Measurements from ENCODE around the gene IRF1.
"Not testable (repeated sequence)": the region's sequence is repeated elsewhere in the genome, so short reads cannot be mapped to it uniquely, and the experiment has no call there.

The IRF1 gene, protein sequence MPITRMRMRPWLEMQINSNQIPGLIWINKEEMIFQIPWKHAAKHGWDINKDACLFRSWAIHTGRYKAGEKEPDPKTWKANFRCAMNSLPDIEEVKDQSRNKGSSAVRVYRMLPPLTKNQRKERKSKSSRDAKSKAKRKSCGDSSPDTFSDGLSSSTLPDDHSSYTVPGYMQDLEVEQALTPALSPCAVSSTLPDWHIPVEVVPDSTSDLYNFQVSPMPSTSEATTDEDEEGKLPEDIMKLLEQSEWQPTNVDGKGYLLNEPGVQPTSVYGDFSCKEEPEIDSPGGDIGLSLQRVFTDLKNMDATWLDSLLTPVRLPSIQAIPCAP

GRCh38 chr5:132490484-132491367, at the start of gene IRF1:
Gene IRF1, minus strand, starts transcription at chr5:132490773. Its CDS starts 1,295 bp downstream, at chr5:132489478.
- DNase-seq = peak; percentile 94

GRCh38 chr5:132540149-132540548, 49.6 kb upstream of the IRF1 start:
- no peak for DNase-seq

DNA sequence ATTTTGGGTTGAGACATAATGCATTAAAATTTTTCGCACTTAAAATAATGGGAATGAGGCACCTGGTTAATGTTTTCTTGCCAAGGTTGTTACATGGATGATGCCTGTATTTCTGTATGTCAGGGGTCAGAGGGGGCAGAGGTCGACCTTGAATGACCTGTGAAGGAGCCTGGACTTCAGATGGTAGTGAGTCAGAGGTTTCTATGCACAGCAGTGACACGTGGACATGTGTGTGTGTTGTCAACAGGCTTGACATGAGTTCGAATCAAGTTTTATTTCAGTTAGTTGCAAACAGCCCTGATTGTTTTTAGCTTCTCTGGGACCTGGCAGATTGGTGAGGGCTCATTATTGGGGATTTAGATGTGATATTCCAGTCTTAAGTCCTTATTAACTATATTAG, 49.1 kb upstream of the IRF1 start:
- no peak for DNase-seq

GRCh38 chr5:132530946-132531345, 40.4 kb upstream of the IRF1 start:
- no peak for DNase-seq

DNA sequence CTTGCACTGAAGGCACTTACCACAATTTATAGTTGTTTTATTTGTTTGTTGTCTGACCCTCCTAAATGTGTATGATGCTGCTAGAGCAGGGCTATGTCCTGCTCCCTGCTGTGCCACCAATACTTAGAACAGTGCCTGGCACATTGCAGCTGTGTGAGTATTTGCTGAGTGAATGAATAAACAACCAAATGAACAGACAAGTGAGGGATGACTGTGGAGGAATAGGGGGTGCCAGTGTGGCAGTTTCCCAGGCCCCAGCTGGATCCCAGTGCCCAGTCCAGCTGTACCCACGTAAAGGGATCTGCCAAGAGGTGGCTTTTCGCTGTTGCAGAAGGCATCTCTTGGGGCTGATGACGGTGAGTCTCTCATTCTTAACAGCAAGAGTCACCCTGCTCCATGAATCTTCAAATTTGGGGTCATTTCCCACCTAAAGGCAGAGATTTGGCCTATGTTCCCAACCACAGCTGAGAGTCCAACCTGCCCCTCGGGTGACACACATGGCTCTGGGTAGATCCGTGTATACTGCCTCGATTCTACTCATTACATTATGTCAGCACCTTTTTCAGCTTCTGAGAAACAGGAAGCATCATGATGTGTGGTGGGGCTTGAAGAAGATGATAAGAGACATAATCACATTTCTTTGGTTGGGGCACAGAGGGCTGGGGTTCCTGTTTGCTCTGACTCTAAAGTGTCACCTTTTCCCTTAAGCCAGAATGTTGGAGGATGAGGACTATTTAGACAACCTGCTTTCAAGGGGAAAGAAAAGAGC, 38.5 kb upstream of the IRF1 start:
- DNase-seq = peak; percentile 40

DNA sequence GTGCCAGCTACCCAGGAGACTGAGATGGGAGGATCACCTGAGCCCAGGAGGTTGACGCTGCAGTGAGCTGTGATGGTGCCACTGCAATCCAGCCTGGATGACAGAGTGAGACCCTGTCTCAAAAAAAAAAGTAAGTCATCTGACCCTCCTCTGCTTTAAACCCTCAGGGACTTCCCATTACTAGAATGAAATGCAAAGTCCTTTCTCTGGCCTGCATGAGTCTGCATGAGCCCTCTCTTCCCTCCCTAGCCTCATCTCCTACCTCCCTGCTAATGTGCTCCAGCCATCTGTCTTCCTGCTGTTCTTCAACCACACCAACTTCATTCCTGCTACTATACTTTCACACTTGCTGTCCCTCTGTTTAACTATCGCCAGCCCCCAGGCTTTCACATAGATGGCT, 37.4 kb upstream of the IRF1 start:
- no peak for DNase-seq

- peak; percentile 22 for DNase-seq
Observed at GRCh38 chr5:132526974-132527564, 36.5 kb upstream of the IRF1 start.

DNA sequence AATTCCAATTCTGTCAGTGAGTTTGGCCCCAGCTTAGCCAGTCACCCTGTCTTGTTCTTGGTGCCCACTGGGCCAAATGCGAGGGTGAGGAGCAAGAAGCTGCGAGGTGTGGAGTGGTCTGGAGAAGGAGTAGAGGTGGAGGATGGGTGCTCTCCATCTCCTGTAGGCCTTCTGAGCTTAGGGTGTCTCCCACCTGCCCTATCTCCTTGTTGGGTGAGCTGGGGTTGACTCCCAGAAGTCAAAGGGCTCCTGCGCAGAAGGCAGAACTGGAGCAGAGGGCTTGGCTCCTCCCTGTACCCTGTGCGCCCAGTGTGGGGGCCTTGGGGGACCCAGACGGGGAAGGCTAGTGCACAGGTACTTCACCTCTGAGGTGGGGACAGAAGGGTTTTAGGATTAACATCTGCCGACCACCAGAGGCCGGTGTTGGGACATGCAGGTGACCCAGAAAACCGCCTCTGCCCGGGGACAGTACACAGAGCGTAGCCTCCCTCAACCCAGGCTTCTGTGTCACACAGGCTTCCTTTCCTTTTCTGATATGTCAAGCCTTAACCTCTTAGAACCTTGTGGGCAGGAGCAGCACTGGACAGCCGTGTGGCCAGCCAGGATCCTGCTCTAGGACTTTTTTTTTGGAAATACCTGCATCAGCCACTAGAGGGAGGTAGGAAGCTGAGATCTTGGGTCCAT, 35.9 kb upstream of the IRF1 start:
- DNase-seq = peak; percentile 73

GRCh38 chr5:132525299-132525724, 34.7 kb upstream of the IRF1 start:
- DNase-seq = no peak

DNA sequence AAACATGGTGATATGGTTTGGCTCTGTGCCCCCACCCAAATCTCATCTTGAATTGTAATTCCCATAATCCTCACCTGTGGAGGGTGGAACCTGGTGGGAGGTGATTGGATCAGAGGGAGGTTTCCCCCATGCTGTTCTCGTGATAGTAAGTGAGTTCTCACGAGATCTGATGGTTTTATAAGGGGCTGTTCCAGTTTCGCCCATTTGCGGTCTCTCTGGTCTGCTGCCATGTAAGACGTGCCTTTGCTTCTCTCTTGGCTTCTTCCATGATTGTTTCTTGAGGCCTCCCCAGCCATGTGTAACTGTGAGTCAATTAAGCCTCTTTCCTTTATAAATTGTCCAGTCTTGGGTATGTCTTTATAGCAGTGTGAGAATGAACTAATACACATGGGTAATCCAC, 34.3 kb upstream of the IRF1 start:
- DNase-seq = not testable (repeated sequence)

- DNase-seq = not testable (repeated sequence)
Observed at GRCh38 chr5:132522067-132522466, 31.5 kb upstream of the IRF1 start.

DNA sequence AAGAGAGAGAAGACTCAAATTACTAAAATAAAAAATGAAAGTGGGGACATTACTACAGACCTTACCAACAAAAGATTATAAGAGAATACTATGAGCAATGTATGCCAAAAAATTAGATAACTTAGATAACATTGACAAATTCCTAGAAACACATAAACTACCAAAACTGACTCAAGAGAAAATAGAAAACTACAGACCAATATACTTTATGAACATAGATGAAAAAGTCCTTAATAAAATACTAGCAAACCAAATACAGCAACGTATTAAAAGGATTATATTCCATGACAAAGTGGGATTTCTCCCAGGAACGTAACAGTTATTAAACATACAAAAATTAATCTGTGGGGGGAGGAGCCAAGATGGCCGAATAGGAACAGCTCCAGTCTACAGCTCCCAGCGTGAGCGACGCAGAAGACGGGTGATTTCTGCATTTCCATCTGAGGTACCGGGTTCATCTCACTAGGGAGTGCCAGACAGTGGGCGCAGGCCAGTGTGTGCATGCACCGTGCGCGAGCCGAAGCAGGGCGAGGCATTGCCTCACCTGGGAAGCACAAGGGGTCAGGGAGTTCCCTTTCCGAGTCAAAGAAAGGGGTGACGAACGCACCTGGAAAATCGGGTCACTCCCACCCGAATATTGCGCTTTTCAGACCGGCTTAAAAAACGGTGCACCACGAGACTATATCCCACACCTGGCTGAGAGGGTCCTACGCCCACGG, 23.2 kb upstream of the IRF1 start:
- not testable (repeated sequence) for DNase-seq

DNA sequence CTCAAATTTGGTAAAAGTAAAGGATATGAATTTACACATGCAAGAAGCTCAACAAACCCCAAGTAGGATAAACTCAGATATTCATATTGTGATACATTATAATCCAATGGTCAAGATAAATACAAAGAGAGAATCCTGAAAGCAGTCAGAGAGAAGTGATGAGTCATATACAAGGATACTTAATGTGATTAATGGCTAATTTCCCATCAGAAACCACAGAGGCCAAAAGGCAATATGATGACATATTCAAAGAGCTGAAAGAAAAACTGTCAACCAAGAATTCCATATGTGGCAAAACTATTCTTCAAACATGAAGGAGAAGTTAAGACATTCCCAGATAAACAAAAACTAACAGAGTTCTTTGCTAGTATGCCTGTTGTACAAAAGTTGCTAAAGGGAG, 19.5 kb upstream of the IRF1 start:
- no peak for DNase-seq

GRCh38 chr5:132506094-132506692, 15.6 kb upstream of the IRF1 start:
- peak; percentile 72 for DNase-seq

- DNase-seq = no peak
Observed at GRCh38 chr5:132505641-132506040, 15.1 kb upstream of the IRF1 start.

- DNase-seq = no peak
Observed at GRCh38 chr5:132504746-132505145, 14.2 kb upstream of the IRF1 start.

- DNase-seq = no peak
Observed at GRCh38 chr5:132503244-132503643, 12.7 kb upstream of the IRF1 start.

DNA sequence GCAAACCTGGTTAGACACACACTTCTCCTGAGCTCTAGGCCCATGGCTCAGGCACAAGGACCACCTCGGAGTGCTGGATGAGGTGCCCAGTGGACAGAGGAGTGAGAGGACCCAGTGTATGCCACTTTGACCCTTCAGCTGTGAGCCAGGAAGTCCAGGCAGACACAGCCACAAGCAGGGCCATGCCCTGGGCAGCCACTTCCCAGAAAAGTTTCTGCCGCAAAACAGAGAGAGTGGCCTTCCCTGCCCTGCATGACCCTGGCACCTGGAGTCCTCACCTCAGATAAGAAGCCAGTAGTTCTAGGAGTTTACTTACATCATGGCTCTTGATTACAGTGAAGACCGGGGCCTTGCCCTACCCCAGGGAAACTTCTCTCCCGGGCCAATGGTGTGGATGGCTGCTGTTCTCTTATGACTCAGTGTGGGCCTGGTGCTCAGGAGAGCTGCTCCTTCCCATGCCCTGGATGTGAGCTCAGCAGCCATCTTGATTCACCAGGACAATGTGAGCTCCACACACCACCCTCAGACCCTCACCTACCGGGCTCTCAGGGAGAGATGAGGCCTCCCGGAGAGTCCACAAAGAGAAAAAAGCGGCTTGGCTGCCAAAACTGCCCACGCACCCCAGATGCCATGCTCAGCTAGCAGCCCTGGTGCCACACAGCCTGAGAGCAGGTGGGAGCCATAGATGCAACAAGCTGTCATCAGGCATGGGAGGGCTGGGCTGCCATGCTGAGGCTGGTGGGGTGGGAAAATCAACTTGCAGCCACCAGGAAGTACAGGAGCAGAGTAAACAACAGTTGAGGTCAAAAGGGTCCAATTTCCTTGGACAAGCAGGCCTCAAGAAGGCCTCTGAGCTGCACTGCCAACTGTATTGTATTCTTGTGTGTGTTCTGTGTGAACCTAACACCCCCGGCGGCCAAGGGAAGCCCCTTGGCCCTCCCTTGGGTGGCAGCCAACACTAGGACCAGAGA, 11.7 kb upstream of the IRF1 start:
- no peak for DNase-seq

DNA sequence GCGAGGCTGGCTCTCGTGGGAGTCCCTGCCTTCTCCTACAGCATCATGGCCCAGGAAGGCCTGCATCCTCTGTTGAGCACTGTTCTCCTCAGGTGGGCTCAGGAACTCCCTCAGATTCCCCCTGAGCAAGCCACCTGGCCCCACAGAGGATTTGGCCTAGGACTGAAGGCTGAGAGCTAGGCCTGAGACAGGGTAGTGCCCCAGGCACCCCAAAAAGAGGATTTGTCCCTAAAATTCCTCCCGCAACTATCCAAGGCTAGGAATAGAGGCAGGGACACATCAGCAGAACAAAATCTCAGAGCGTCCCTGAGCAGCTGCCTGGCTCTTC, 11.0 kb upstream of the IRF1 start:
- DNase-seq = no peak
